Activated T-cell treated with anti-CD3 and anti-CD28 coated beads for 24 hours (primary cell): ENCODE measurements around the gene BMF.

Source experiments
- DNase-seq: peaks from one replicate; pipeline ENCODE4 v3.0.0-alpha.2; 2020; ENCODE audit warnings: low read depth

BMF gene

DNA sequence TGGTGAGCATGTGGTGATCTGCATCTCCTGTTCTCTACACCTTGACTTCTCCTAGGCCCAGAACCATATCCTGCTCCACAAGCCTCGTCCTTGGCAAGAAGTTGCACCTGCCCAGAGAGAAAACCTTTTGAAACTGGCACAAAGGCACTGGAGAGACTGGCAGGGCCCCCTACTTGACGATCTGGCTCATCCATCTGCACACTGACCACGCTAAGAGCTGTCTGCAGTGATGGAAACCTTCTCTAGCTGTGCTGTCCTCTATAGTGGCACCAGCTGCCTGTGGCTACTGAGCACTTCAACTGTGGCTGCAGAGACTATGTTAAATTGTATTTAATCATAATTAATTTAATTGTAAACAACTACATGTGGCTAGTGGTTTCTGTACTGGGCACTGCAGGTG lies 43.5 kb downstream of the BMF start:
- no peak for DNase-seq

DNA sequence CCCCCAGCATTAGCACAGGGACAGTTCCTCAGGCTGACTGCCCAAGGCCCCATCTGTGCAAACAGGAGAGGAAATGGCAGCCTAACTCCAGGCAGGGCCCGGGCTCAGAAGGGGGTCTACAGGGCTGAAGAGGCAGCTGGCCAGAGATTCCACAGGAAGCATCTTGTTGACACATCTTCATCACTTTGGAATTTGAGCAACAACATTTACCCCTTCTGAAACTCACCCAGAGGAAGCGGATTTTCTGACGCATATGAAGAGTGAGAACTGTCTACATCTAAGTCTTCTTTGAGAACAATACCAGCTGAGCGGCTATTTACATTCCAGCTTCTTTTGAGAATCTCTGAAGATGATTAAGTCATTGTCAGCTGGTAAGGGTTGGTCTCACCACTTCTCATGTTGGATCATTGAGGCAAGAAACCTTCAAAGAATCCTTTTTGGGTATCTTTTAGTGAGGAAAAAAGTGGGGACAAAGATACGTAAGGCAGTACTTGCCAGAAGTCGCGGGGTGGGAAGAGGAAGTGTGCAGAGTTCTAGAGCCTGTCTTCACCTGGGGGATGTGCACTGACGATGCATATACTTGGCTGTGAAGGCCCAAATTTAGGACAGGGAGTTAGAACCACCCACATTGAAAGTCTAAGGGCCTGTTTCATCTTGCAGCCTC lies 44.3 kb downstream of the BMF start:
- DNase-seq = no peak

DNA sequence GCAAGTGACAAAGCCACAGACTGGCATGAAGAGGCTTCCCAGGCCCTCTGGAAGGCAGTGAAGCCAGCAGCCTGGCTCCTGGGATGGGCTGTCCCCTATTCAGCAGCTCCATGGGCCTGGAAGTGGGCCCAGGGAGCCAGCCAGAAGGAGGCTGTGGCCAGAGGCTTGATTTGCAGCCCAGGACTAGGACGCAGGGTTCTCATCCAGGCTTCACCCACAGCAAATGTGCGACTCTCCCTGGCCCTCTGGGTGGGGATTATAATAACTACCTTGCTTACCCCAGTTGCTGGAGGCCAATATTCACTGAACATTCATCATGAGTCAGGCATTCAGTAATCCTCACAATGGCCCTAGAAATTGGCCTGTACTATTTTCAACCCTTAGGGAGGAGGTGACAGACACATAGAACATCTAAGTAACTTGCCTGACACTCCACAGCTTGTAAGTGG lies 45.1 kb downstream of the BMF start:
- DNase-seq = no peak

DNA sequence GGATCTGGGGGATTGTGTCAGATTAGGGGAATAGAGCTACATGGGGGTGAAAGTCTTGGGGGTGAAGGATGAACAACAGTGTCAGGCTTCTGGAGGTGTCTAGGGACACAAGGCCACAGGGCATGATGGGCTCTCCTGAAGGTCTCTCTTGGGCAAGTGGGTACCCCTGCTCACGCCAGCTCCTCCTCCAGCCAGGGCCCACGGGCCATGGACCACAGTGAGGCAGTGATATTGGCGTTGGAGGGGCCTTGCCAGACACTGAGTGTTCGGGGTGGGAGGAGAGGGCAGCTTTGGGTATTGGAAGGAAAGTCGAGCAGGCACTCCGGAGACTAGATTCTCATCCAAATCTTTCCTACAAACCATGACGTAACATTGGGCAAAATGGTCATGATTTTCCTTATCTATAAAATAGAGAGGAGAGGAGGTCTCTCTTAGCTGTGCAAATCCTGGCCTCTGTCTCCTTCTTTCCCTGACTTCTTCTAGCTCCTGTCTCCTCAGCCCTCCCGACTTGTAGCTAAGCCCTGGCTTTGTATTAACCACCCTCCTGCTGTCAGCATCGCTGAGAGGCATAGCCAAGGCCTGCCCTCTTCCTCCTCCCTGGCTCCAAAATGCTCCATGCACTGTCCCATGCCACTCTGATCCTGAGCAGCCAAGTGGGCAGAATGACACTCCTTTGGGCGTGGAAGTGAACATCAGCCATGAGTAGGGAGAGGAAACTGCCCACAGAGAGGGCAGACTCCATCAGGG lies 45.7 kb downstream of the BMF start:
- DNase-seq = no peak

DNA sequence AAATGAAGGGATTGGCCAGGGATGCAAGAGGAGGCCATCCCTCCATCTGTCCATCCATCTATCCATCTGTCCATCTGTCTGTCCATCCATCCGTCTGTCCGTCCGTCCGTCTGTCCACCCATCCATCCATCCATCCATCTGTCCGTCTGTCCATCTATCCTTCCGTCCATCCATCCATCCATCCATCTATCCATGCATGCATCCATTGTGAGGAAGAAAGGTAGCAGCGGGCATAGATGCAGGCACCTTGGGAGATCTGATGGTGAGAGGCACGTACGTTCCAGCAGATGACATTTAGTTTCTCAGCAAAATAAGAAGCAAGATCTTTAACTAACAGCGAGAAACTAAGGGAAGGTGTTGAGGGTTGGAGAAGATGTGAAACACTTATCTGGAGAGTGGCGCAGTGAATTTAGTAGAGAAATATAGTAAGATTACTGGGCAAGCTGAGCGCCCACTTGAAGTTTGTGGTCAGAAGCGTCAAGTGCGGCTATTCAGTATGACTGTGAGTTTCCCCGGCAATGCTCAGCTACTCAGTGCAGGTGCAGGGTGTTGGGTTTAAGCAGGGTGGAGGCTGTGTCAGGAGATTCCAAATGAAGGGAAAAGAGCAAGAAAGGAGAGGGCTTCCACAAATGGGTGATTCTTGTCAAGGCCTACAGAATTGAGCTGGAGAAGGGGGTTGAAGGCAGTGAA lies 47.3 kb downstream of the BMF start:
- DNase-seq = no peak

DNA sequence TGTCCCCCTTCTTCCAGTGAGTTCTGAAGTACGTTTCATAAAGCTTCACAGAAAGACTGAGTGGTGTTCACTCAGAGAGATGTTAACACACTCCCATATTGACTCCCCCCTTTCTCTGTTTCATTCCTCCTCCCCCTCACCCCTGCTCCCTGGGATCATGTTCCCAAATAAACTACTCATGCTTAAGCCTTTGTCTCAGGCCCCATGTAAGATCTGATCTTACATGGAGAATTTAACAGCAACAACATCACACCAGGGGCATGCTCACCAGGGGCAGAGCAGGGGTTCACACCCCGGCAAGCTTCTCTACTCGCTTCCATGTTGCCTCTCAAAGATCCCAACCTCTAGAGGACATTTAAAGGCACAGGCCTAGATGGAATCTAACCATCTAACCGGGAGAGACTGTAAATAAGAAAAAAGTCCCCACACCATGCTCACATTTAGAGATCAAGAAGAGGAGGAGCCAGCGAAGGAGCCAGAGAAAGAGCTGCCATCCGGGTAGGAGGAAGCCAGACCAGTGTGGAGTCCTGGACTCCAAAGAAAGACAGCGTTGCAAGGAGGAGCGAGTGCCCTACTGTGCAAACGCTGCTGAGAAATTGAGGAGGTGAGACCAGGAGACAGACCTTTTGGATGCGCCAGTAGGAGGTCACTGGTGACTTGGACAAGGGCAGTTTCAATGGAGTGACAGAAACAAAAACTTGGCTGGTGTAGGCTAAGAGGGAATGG lies 48.3 kb downstream of the BMF start:
- no peak for DNase-seq

DNA sequence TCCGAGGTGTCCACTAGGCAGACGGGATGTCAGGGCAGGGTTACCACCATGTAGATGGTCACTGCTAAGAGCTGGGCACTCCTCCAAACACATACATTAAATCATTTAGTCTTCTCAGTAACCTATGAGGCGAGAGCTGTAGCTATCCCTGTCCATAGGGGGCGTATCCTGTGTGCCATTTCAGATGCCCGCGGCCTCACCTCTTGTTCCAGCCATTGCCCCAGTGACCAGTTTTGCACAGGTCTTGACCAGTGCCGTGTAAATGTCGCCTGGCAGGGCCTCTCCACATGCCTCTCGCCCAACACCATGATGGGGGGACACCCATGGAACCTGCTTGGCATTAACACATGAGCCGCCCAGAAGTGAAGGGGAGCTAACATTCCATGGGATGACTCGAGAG lies 48.9 kb downstream of the BMF start:
- no peak for DNase-seq

DNA sequence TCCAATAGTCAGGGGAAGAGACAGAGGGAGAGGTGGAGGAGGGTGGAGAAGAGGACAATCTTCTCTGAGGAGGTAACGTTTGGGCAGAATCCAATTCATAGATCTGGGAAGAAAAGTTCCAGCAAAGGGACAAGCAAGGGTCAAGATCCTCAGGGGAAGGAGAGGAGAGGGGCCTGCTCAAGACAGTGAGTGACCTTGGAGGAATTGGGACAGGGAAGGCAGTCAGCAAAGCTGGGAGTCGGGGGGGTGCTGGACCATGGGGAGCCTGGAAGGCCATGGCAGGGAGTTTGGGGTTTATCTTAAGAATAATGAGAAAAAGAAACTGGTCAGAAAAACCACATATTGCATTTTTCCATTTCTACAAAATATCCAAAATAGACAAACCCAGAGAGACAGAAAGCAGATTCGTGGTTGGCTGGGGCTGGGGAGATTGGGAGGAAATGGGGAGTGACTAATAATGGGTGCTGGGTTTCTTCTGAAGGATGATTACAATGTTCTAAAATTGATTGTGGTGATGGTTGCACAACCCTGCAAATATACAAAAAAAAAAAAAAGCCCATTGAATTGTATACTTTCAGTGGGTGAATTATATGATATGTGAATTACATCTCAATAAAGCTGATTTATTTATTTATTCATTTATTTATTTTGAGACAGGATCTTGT lies 50.1 kb downstream of the BMF start:
- DNase-seq = no peak

DNA sequence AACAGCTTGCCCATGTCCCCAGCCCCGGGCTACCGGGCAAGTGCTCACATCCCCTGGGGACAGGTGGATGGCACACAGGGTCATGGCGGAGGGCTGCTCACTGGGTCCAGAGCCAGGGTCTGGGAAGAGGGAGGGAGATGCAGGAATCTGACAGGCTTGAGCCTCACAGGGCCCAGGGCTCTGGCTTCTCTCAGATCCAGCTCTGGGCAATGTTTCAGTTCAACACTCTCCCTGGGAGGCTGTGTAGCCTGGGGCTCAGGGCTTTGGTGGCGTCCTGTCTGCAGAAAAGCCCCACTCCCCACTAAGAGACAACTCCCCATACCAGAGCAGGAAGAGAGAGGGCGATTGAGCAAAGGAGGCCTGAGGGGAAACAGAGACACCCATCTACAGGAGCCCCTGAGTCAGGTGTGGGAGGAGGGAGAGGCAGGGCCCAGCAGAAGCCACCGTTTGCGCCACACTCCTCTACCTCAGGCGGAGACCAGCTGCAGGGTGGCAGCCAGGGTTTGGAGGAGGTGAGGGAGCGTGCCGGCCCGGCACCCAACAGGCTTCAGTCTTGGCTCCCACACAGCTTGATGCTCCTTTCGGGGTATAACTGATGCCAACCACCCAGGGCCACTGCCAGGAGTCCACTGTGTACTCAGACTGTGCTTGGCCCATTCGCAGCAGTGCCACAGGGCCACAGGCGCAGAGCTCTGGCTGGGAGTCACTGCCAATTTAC lies 52.9 kb downstream of the BMF start:
- no peak for DNase-seq

DNA sequence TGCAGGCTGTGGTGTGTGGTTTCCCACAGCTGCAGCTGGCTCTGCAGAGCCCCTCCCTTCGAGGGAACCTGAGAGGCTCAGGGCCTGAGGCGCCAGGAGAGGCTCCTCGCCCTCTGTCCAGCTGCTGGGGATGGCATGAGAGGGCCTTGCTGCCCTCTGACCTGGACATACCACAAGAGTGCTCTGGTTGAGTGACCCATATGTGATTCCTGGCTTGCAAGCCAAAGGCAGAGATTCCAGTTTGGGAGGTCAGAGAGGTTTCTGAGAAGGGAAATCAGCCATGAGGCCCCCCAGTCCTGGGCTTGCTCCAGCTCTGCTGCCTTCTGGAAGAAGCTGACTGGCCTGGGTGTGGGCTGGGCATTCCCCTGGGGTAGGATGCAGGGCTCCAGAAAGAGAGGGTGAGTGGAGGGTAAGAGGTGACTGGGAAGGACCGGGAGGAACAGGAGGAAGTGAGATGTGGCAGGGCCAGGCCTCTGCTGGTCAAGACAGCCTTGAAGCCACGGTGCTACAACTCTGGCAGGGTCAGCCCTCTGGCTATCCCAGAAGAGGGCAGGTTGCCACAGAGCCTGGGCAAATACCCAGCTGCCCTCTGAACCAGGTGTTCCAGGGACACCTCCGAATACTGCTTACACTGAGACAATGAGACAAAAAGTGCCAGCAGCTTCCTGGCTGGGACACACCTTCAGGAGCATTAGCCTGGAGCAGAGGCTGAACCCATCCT lies 53.7 kb downstream of the BMF start:
- DNase-seq = no peak

DNA sequence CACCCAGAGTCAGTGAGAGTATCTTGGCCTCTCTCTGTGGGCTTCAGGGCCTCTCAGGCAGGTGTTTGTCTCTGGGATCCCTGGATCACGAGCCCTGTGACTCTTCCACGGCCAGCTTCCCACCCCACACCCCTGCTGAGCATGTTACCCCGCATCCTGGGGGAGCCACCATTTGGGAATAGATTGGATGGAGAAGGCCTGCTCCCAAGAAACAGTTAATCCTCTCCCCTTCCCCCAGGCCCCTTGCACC lies 54.1 kb downstream of the BMF start:
- DNase-seq = no peak

DNA sequence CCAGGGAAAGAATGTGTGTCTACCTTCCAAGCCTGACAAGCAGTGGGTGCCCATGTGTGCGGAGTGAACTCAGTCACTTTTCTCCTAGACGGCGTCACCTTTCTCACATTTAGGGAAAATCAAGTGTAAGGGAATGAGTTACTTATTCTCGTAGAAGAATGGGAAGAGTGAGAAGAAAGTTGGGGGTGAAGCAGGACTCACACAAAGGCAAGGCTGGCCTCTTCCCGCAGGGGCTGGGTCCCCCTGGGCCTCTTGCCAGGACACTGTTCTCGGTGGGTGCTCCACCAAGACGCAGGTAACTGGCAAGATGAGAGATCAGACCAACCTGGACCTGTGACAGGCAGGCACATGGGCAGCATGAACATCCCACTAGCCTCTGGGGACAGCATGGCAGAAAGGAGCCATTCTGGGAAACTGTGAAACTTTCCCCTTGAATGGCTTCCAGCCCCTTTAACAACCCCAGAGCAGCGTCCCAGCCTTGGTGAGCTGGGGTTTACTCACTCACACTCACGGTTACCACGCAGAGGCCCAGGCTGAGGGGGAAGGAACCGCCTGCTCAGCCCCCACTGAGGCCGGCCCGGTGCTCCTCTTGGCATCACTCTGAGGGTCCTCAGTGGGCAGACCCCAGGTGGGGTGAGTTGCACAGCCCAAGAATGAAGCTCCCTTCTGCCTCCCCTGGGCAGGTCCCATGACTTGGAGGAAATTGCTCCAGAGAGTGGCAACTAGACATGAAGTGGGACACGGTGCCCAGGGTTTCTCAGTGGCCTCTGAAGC lies 54.7 kb downstream of the BMF start:
- DNase-seq = no peak

DNA sequence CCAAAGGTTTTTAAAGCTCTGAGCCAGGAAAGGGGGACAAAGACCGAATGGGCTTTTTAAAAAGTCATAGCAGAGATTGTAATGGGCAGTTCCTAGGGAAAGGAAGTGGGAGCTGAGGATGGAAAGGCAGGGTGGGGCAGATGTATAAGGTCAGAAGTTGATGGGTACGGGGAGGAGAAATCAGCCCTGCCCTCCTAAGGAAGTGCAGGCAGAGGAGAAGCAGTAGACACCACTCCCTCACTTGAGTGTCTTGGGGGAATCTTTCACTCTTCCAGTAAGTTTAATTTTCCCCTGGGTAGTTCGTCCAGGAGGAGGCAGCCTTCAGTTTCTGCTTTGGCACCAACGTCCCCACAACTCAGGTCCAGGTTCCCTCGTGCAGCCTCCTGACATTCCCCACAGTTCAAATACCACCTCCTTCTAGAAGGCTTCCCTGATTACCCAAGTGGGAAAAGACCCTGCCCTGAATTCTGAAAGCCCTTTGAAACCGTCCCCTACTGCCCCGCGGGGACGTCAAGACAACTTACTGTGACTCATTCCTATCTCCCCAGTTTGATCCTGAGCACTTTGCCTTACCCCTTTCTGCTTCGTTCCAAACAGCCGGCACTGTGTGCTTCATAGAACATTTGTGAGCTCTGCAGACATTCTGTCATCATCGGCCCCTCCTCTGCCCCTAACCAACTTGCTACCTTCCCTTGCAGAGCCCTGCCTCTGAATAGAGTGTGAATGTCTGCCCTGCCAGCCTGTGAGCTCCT lies 55.4 kb downstream of the BMF start:
- no peak for DNase-seq

DNA sequence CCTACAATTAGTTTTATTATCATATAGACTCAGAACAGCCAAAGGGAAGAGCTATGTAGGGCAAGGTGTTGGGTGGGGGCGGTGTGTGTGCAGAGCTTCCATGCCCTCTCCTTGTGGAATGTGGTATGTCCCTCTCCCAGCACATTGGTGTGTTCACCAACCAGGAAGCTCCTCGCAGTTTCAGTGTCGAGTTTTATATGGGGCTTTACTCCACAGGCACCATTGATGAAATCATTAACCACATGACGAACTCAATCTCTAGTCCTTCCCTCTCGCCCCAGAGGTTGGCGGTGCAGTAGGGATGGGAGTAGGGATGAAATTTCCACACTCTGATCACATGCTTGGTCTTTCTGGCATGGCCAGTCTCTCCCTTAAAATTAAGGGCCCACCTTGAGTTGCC lies 56.1 kb downstream of the BMF start:
- no peak for DNase-seq

DNA sequence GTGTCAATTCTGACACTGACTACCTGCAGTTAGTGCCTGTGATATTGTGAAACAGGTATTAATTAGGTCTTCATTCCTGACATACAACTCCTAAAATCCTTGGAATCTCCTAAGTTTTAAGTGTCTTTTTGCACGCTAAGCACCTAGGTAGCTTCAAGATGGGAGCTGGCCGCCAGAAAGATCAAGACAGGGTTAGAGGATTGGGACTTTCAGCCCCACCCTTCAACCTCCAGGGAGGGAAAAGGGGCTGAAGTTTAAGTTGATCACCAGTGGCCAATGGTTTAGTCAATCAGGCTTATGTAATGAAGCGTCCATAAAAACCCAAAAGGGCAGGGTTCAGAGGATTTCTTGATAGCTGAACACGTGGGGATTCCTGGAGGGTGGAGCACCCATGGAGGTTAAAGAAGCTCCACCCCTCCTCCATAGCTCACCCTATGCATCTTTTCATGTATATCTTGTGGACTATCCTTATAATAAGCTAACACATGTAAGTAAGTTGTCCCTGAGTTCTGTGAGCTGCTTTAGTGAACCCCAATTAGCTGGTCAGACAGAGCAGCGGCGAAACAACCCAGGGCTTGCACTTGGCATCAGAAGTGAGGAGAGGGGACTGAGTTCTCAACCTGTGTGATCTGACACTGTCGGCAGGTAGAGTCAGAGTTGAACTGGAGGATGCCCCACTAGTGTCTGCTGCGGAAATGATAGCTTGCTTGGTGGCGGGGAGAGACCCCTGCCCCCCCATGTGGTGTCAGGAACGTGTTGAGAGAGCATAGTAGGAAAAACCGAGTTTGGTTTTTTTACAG lies 56.9 kb downstream of the BMF start:
- no peak for DNase-seq

DNA sequence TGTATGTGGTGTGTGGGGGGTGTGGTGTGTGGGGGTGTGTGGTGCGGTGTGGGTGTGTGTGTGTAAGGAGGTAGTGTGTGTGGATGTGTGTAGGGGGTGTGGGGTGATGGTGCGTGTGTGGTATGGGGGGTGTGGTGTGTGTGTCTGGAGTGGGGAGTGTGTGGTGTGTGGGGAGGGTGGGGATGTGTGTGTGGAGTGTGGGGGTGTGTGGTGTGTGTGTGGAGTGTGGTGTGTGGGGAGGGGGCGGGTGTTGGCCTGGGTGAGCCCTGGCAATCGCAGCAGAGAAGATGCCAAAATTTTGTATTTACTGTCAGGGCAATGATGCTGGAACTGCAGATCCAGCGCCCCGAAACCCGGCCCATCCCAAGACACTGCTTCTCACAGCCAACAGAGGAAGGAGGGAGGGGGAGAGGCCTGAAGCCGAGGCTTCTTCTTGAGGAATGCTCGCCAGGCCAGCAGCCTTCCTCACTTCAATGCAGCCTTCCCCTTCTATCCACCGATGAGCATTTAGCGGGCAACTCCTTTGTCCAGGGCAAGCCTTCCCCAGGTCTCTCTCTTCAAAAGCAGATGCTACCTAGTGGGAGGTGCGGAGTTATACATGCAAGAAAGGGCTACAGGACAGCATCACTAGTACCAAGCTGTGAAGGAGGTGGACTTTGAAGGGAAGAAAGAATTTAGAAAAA lies 57.8 kb downstream of the BMF start:
- DNase-seq = no peak

DNA sequence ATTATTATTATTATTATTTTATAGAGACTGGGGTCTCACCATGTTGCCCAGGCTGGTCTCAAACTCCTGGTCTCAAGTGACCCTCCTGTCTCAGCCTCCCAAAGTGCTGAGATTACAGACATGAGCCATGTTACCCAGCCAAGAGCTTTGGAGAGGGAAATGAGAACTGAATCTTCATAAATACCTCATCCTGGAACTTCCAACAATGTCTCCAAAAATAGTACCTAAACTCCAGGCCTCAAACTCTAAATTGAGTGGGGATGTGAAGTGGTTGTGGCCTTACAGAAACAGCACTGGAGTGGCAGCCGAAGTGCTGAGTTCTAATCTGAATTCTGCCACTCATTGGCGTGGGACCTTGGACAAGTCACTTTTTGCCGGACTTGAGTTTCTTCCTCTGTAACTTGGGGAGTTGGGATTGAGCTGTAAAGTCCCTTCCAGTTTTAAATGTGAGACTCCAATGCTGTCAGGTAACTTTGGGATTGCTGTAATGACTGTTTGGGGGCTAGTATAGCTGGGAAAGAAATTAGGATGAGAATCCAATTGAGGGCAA lies 59.7 kb downstream of the BMF start:
- DNase-seq = no peak
